Kidney epithelial cell (primary cell): ENCODE data around the gene FAM53B. TPM values are rescaled to one million over a fixed set of nuclear protein-coding genes. Genes with fewer than 3 reads are reported as not detected.

Experiments used
- DNase-seq: peaks from one replicate; pipeline ENCODE4 v3.0.0-alpha.2; 2010; ENCODE audit warnings: low read depth
- H3K27me3 ChIP-seq: 2 replicates; pipeline ENCODE4 v1.6.0; 2011; ENCODE audit warnings: low read length; ENCODE audit not compliant: control insufficient read depth, insufficient read depth
- H3K36me3 ChIP-seq: 2 replicates; pipeline ENCODE4 v1.5.1; 2011; ENCODE audit warnings: low read length; ENCODE audit not compliant: control insufficient read depth, insufficient read depth
- H3K4me3 ChIP-seq: 2 replicates; pipeline ENCODE4 v1.5.1; 2011; ENCODE audit warnings: low read depth, mild to moderate bottlenecking, control low read depth, low read length
- total RNA-seq: library from RNA; depleted of rRNA; stranded (reverse); fragments of >200 nt; gene quantifications from 2 replicates; pipeline ENCODE4 v1.2.3, GENCODE V29; 2015
- TF ChIP-seq, protein P1 (sequence below): IDR thresholded peaks from 2 replicates; pipeline ENCODE4 v1.5.1; 2011; ENCODE audit warnings: mild to moderate bottlenecking, moderate library complexity, low read length, control low read depth, inconsistent platforms; ENCODE audit not compliant: insufficient read depth, poor library complexity, severe bottlenecking

Gene FAM53B
- total RNA-seq, 1 donor from 2014 or later, result 16.1 TPM

- no peak overlapping the region for H3K4me3 ChIP-seq
- no peaks in the 10 kb centered on the region for H3K27me3 ChIP-seq
- DNase-seq, result no peak
- TF ChIP-seq, protein P1, sequence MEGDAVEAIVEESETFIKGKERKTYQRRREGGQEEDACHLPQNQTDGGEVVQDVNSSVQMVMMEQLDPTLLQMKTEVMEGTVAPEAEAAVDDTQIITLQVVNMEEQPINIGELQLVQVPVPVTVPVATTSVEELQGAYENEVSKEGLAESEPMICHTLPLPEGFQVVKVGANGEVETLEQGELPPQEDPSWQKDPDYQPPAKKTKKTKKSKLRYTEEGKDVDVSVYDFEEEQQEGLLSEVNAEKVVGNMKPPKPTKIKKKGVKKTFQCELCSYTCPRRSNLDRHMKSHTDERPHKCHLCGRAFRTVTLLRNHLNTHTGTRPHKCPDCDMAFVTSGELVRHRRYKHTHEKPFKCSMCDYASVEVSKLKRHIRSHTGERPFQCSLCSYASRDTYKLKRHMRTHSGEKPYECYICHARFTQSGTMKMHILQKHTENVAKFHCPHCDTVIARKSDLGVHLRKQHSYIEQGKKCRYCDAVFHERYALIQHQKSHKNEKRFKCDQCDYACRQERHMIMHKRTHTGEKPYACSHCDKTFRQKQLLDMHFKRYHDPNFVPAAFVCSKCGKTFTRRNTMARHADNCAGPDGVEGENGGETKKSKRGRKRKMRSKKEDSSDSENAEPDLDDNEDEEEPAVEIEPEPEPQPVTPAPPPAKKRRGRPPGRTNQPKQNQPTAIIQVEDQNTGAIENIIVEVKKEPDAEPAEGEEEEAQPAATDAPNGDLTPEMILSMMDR, result no peak
- H3K36me3 ChIP-seq, result no peaks in the 10 kb centered on the region
Observed at GRCh38 chr10:124710266-124710881, 33.8 kb downstream of the FAM53B start.

GRCh38 chr10:124709861-124710260, 34.3 kb downstream of the FAM53B start:
- DNase-seq, result no peak
- no peak overlapping the region for H3K4me3 ChIP-seq
- H3K27me3 ChIP-seq, result no peaks in the 10 kb centered on the region
- TF ChIP-seq, protein P1, result no peak
- H3K36me3 ChIP-seq, result no peaks in the 10 kb centered on the region

DNA sequence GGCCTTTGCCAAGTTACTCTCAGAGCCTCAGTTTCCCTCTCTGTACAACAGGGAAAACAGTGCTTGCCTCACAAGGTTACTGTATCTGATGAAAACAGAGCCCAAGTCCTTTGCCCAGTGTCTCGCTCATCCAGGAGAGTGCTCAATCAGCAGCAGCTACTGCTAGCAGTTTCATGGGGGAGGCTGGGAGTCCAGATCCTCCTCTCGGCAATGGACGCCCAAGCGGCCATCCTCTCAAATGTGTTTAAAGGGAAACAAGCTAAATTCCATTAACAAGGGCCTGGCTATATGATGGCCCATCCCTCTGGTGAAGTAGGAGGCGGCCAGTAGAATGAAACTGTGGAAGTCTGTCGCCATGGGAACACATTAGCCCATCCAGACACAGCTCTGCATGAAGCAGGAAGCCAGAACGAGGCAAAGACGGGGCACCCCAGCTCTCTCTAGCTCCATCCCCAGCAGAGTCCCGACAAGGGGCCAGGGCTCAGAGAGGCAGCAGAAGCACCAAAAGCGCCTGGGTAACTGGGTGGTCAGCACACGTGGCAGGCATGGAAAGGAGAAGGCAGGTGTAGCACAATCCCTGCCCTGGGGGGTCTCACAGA, 35.2 kb downstream of the FAM53B start:
- H3K36me3 ChIP-seq, result no peaks in the 10 kb centered on the region
- H3K4me3 ChIP-seq, result no peak overlapping the region
- H3K27me3 ChIP-seq, result no peaks in the 10 kb centered on the region
- no peak for DNase-seq
- TF ChIP-seq, protein P1, result no peak

DNA sequence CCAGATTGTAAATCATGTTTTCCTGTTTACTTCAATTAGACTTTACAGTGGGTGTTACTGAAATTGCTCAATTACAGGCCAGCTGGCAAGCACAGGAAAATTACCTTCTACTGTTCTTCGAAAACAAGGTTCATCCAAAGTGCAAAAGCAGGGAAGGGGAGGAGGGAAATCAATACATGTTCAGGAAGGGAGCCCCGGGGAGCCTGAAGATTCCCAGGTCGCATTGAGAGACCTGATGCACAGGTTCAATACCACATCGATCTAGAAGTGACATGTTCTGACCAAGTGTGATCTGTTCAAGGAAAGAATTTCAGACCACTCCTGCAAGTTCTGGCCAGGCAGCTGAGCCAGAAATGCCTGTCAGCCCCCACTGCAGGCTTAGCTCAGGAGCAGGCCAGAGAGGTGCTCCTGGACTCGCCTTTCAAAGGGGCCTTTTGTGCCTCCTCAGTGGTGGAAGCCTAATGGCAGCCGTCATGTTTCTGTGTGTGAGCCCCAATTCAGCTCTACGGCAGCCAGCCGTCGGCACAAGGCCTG, 35.9 kb downstream of the FAM53B start:
- Histone ChIP-seq H3K36me3 (no peaks in the 10 kb centered on the region), H3K27me3 (no peaks in the 10 kb centered on the region), H3K4me3 (no peak overlapping the region)
- DNase-seq, result no peak
- TF ChIP-seq, protein P1, result no peak

GRCh38 chr10:124707551-124707950, 36.6 kb downstream of the FAM53B start:
- Histone ChIP-seq H3K36me3 (no peaks in the 10 kb centered on the region), H3K4me3 (no peak overlapping the region), H3K27me3 (no peaks in the 10 kb centered on the region)
- TF ChIP-seq, protein P1, result no peak
- no peak for DNase-seq

GRCh38 chr10:124707144-124707467, 37.1 kb downstream of the FAM53B start:
- no peak for DNase-seq
- Histone ChIP-seq H3K4me3 (no peak overlapping the region), H3K36me3 (no peaks in the 10 kb centered on the region), H3K27me3 (no peaks in the 10 kb centered on the region)
- TF ChIP-seq, protein P1, result no peak
